HL-60 (cell line): ENCODE results near the gene HELLS.

ENCODE experiments used
- POLR2AphosphoS5 ChIP-seq: IDR thresholded peaks from 2 replicates; pipeline ENCODE4 v1.6.1; 2012; ENCODE audit warnings: low read depth
- TF ChIP-seq, protein P1 (sequence below): IDR thresholded peaks from one replicate; pipeline ENCODE4 v1.5.1; 2011; ENCODE audit warnings: low read length, control low read depth, inconsistent platforms; ENCODE audit not compliant: insufficient read depth

DNA sequence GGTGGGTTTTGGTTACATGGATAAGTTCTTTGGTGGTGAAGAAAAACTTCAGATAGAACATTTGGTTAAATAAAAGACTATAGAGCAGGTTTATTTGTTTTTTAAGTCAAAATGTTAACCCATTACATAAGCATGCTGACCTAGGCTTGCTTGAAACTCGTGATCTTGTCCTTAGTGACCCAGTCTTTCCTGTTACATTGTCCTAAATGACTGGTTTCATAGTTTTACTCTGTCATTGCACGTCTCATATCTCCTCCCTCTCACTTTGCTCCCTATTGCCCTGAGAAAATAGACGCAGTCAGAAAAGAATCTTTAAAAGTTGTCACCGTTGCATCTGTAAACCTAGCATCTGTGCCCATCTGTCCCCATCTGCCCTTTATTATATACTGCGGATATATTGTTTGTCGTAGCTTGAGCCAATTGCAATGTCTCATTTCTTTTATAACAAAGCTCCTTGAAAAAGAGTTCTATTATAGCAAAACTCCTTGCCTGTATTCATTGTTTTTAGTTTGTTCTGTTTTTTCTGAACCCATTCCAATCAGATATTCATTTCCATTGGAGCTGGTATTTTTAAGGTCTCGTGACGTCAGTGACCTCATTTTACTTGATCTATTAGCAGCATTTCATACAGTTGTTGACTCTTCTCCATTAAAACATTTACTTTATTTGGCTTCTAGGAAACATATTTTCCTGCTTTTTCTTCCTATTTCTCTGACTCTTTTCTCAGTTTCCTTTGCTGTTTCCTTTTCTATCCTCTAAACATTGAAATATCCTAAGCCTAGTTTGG, 57.3 kb downstream of the HELLS start:
- TF ChIP-seq, protein P1, sequence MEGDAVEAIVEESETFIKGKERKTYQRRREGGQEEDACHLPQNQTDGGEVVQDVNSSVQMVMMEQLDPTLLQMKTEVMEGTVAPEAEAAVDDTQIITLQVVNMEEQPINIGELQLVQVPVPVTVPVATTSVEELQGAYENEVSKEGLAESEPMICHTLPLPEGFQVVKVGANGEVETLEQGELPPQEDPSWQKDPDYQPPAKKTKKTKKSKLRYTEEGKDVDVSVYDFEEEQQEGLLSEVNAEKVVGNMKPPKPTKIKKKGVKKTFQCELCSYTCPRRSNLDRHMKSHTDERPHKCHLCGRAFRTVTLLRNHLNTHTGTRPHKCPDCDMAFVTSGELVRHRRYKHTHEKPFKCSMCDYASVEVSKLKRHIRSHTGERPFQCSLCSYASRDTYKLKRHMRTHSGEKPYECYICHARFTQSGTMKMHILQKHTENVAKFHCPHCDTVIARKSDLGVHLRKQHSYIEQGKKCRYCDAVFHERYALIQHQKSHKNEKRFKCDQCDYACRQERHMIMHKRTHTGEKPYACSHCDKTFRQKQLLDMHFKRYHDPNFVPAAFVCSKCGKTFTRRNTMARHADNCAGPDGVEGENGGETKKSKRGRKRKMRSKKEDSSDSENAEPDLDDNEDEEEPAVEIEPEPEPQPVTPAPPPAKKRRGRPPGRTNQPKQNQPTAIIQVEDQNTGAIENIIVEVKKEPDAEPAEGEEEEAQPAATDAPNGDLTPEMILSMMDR = no peak
- TF ChIP-seq POLR2AphosphoS5 = no peak
